ENCODE measurements around the gene CLPTM1. TPM values are rescaled to one million over a fixed set of nuclear protein-coding genes. Genes with fewer than 3 reads are reported as not detected.

Gene CLPTM1
- polyA plus RNA-seq, 1 experiment = 51.5 TPM

DNA sequence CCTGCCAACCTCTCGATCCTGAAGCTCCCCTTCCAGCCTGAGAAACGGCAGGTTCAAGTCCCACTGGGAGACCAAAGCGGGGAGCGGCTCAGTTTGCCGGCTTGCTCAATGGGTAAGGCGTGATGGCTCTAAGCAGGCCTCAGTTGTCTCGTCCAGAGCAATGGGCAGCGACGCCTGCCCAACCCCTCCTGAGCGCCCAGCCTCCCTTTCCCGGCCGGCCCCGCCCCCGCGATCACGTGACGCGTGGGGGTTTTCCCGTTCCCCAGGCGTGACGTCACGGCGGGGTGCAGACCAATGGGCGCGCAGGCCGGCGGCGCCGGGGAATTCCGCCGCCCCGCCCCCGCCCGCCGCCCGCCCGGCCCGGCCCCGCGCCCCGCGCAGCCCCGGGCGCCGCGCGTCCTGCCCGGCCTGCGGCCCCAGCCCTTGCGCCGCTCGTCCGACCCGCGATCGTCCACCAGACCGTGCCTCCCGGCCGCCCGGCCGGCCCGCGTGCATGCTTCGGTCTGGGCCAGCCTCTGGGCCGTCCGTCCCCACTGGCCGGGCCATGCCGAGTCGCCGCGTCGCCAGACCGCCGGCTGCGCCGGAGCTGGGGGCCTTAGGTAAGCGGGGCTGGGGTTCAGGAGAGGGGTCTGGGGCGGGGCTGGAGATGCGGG lies 46.0 kb downstream of the CLPTM1 start, which contains the start of gene RELB:
TSS of gene RELB (plus strand) at position 378 of the 653 bp plus-strand sequence. CDS start at position 494, 116 bp downstream.
- H3K4me3 ChIP-seq (ENCODE audit: low read depth, low read length) = peak within 1 kb of the TSS; percentile 84
- no peaks in the 10 kb centered on the region for H3K27me3 ChIP-seq (ENCODE audit: control insufficient read depth, insufficient read depth, low read length)
- no peaks in the 10 kb centered on the region for H3K9me3 ChIP-seq (ENCODE audit: control insufficient read depth, insufficient read depth, low read length)
- ChIA-PET CTCF (interaction anchor here (0.5 to 1.5 kb wide), 2 partner anchors 10 to 362 kb away, joined by 4 read pairs; no protein-coding TSS in a partner anchor), POLR2A (interaction anchor here (0.5 to 1.8 kb wide), 4 partner anchors 23 to 95 kb away, joined by 3 to 12 read pairs (median 6); partner anchors contain the start of gene CLASRP)
- DNase-seq (ENCODE audit: low read depth, low spot score) = peak; percentile 72
- peak within 1 kb of the TSS; percentile 97 for H3K27ac ChIP-seq (ENCODE audit: low read depth, low read length)
- TF ChIP-seq, protein P1, sequence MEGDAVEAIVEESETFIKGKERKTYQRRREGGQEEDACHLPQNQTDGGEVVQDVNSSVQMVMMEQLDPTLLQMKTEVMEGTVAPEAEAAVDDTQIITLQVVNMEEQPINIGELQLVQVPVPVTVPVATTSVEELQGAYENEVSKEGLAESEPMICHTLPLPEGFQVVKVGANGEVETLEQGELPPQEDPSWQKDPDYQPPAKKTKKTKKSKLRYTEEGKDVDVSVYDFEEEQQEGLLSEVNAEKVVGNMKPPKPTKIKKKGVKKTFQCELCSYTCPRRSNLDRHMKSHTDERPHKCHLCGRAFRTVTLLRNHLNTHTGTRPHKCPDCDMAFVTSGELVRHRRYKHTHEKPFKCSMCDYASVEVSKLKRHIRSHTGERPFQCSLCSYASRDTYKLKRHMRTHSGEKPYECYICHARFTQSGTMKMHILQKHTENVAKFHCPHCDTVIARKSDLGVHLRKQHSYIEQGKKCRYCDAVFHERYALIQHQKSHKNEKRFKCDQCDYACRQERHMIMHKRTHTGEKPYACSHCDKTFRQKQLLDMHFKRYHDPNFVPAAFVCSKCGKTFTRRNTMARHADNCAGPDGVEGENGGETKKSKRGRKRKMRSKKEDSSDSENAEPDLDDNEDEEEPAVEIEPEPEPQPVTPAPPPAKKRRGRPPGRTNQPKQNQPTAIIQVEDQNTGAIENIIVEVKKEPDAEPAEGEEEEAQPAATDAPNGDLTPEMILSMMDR (IDR thresholded peaks at IDR 0.05; ENCODE audit: low read depth, low read length) = no peak

DNA sequence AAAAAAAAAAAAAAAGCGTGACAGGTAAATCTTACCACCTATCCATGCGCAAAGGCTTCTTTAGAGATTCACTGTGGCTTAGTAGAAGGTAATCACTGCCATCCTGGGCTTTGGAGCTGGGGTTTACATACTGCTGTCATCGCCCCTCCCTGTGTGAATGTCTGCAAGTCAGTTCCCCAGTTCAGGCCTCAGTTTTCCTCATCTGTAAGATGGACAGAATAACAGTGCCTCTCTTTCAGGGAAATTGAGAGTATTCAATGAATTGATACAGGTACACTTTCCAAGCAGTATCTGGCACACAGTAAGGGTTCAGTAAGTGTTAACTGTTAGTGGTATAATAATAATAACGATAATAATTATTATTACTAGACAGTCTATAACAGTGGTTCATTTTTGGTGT lies 48.3 kb downstream of the CLPTM1 start:
- H3K27me3 ChIP-seq (ENCODE audit: control insufficient read depth, insufficient read depth, low read length) = no peaks in the 10 kb centered on the region
- CTCF ChIA-PET = interaction anchor here (0.6 to 1.3 kb wide), 2 partner anchors 13 to 56 kb away, joined by 3 read pairs; no protein-coding TSS in a partner anchor
- TF ChIP-seq, protein P1 (IDR thresholded peaks at IDR 0.05; ENCODE audit: low read depth, low read length) = no peak
- H3K9me3 ChIP-seq (ENCODE audit: control insufficient read depth, insufficient read depth, low read length) = no peaks in the 10 kb centered on the region
- no peak overlapping the region for H3K27ac ChIP-seq (ENCODE audit: low read depth, low read length)
- H3K4me3 ChIP-seq (ENCODE audit: low read depth, low read length) = no peak overlapping the region
- DNase-seq (ENCODE audit: low read depth, low spot score) = no peak
- POLR2A ChIA-PET = no interaction called here

DNA sequence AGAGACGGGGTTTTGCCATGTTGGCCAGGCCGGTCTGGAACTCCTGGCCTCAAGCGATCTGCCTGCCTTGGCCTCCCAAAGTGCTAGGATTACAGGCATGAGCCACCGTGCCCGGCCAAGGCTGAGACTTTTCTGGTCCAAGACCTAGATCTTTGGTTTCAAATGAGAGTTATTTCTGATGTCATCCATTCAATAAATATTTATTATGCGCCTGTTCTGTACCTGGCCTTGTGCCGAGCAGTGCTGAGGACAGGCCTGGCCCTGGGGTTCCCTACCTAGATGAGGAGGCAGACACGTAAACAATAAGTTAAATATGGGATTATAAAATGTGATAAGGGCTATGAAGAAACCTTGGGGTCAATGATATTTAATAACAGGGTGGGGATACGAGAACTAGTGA lies 50.6 kb downstream of the CLPTM1 start:
- ChIA-PET CTCF (no interaction called here), POLR2A (no interaction called here)
- no peaks in the 10 kb centered on the region for H3K9me3 ChIP-seq (ENCODE audit: control insufficient read depth, insufficient read depth, low read length)
- DNase-seq (ENCODE audit: low read depth, low spot score) = no peak
- H3K27ac ChIP-seq (ENCODE audit: low read depth, low read length) = no peak overlapping the region
- H3K4me3 ChIP-seq (ENCODE audit: low read depth, low read length) = no peak overlapping the region
- TF ChIP-seq, protein P1 (IDR thresholded peaks at IDR 0.05; ENCODE audit: low read depth, low read length) = no peak
- H3K27me3 ChIP-seq (ENCODE audit: control insufficient read depth, insufficient read depth, low read length) = no peaks in the 10 kb centered on the region

DNA sequence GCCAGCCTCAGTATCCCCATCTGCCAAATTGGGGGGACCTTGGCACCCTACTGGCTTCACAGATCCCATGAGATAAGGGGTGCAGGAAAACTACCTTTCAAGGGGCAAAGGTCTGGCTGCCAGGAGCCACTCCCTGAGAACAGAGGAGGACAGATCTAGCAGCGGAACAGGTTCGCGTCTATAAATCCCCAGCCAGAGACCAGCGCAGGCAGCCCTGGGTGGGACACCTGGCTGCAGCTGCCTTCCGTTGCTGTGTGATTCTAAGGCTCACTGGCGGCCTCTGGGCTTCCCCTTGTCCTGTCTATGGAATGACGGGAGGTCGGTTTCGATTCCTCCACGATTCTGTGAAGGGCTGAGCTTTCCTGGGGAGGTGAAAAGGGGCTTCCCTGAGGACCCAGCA lies 53.4 kb downstream of the CLPTM1 start:
- no peak for DNase-seq (ENCODE audit: low read depth, low spot score)
- POLR2A ChIA-PET = interaction anchor here (0.6 kb wide), 1 partner anchor 365 kb away, joined by 4 read pairs; no protein-coding TSS in a partner anchor

More for the DNA sequence above, 53.4 kb downstream of the CLPTM1 start:
- Histone ChIP-seq H3K27ac (ENCODE audit: low read depth, low read length) (no peak overlapping the region), H3K4me3 (ENCODE audit: low read depth, low read length) (no peak overlapping the region), H3K27me3 (ENCODE audit: control insufficient read depth, insufficient read depth, low read length) (no peaks in the 10 kb centered on the region), H3K9me3 (ENCODE audit: control insufficient read depth, insufficient read depth, low read length) (no peaks in the 10 kb centered on the region)
- CTCF ChIA-PET = no interaction called here
- TF ChIP-seq, protein P1 (IDR thresholded peaks at IDR 0.05; ENCODE audit: low read depth, low read length) = no peak

Data from AG04450 (cell line).